AG04449 (cell line): Measurements from ENCODE around the gene EPB41L4B.

Experiments
- CTCF ChIA-PET: fragments of 350-600 bp; formaldehyde crosslinking; extraction: SDS; loops from one replicate; lab custom pipeline; 2021; ENCODE audit warnings: antibody characterized with exemption; lab: Yijun Ruan, JAX
- POLR2A ChIA-PET: fragments of 400-600, 350-600 bp; formaldehyde crosslinking; extraction: SDS; loops from one replicate; lab custom pipeline; 2020; ENCODE audit warnings: antibody characterized with exemption, inconsistent platforms; lab: Yijun Ruan, JAX
- DNase-seq: peaks from one replicate; pipeline ENCODE4 v3.0.0-alpha.2; 2010; ENCODE audit warnings: low read depth, low spot score
- H3K4me3 ChIP-seq: 2 replicates; pipeline ENCODE4 v1.5.1; 2011; ENCODE audit warnings: low read depth, mild to moderate bottlenecking, control low read depth, low read length
- CTCF ChIP-seq: IDR thresholded peaks from one replicate; pipeline ENCODE4 v1.5.1; 2011; ENCODE audit warnings: mild to moderate bottlenecking, moderate library complexity, low read length, control low read depth, inconsistent platforms; ENCODE audit not compliant: insufficient read depth; ENCODE audit errors: missing control alignments

The EPB41L4B gene

DNA sequence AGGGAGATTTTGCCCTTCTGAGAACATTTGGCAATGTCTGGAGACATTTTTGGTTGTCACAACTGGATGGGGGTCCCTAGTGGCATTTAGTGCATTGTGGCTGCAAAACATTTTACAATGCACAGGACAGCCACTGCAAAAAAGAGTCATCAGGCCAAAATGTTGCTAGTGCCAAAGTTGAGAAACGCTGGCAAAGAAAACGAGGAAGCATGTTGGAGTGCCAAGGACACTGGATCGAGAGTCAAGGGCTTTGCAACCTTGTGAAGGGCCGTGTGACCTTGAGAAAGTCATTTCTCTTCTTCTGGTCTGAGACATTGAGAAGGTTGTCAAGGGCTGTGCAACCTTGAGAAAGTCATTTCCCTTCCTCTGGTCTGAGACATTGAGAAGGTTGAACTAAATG is 108.1 kb downstream of the EPB41L4B start:
- DNase-seq: no peak
- no peak overlapping the region for H3K4me3 ChIP-seq
- CTCF ChIA-PET: interaction anchor here (1.6 kb wide), 1 partner anchor 33 kb away, joined by 4 read pairs; no protein-coding TSS in a partner anchor
- POLR2A ChIA-PET: no interaction called here
- TF ChIP-seq CTCF: no peak

DNA sequence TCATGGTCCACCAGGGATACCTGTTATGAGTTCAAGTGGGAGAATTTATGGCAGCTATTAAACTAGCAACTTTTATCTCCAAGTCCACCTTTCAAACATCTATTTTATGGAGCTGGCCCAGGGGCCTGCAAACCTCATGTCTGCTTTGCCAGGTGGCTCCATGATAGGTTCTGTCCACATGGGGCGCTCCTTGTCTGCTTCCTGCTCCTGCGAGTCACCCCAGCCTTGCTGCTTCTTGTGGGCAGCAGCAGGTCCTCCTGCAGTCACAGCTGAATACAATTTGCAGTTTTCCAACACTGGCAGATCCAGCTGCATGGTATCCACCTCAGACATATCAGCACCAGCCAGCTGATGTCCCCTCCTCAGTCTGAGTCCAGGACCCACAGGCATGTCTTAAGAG is 114.2 kb downstream of the EPB41L4B start:
- CTCF ChIA-PET: no interaction called here
- H3K4me3 ChIP-seq: no peak overlapping the region
- TF ChIP-seq CTCF: no peak
- POLR2A ChIA-PET: no interaction called here
- no peak for DNase-seq

GRCh38 chr9:109205526-109205925 is 115.3 kb downstream of the EPB41L4B start:
- ChIA-PET CTCF (interaction anchor here (1.3 kb wide), 1 partner anchor 22 kb away, joined by 4 read pairs; no protein-coding TSS in a partner anchor), POLR2A (no interaction called here)
- no peak for TF ChIP-seq CTCF

GRCh38 chr9:109203761-109204360 is 117.0 kb downstream of the EPB41L4B start:
- DNase-seq: no peak
- ChIA-PET CTCF (interaction anchor here (1.0 to 1.3 kb wide), 2 partner anchors 20 to 30 kb away, joined by 3 to 5 read pairs; no protein-coding TSS in a partner anchor), POLR2A (no interaction called here)
- no peak overlapping the region for H3K4me3 ChIP-seq
- TF ChIP-seq CTCF: no peak

More at GRCh38 chr9:109205526-109205925, 115.3 kb downstream of the EPB41L4B start:
- no peak overlapping the region for H3K4me3 ChIP-seq
- no peak for DNase-seq

DNA sequence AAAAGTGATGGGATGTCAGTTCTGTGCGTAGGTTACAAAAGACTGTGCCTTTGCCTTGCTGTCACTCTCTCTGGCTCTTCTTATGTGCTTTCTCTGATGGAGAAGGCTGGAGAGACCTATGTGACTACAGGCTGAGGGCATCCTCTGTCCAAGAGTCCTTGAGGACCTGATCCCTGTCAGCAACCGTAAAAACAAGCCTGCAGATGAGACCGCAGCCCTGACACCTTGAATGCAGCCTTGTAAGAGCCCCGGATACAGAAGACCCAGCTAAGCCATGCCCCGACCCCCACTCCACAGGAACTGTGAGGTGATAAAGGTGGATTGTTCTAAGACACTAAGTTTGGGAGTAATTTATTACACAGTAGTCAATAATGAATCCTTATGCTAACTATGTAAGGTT is 121.2 kb downstream of the EPB41L4B start:
- no peak for DNase-seq
- H3K4me3 ChIP-seq: no peak overlapping the region
- POLR2A ChIA-PET: no interaction called here
- CTCF ChIA-PET: no interaction called here
- no peak for TF ChIP-seq CTCF

DNA sequence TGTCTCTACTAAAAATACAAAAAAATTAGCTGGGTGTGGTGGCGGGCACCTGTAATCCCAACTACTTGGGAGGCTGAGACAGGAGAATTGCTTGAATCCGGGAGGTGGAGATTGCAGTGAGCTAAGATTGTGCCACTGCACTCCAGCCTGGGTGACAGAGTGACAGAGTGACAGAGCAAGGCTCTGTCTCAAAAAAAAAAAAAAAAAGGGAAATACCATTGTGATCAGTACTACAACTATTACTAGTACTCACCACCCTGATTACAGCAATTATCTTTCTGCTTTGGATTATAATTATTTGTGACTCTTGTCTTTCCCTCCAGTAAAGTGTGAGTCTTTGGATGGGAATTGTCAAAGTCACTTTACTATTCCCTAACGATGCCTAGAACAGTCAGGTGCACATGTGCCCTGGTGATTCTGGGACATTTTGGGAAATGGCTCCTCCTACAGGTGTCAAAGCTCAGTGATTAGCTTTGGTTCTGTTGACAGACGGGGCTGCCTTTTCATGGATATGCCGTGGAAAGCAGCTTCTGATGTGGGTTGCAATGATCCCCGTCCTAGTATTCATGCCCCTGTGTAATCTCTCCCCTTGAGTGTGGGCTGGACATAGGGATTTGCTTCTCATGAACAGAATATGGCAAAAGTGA is 122.0 kb downstream of the EPB41L4B start:
- DNase-seq: no peak
- POLR2A ChIA-PET: no interaction called here
- H3K4me3 ChIP-seq: no peak overlapping the region
- TF ChIP-seq CTCF: no peak
- CTCF ChIA-PET: interaction anchor here (0.6 to 1.0 kb wide), 3 partner anchors 16 to 79 kb away, joined by 3 read pairs; partner anchors contain the start of gene TMEM245
